ENCODE measurements around the gene VPS13C. TPM values are rescaled to one million over a fixed set of nuclear protein-coding genes. Genes with fewer than 3 reads are reported as not detected.

VPS13C gene
- total RNA-seq, 2 donors from 2014 or later, result 28.7 to 47.2 TPM

DNA sequence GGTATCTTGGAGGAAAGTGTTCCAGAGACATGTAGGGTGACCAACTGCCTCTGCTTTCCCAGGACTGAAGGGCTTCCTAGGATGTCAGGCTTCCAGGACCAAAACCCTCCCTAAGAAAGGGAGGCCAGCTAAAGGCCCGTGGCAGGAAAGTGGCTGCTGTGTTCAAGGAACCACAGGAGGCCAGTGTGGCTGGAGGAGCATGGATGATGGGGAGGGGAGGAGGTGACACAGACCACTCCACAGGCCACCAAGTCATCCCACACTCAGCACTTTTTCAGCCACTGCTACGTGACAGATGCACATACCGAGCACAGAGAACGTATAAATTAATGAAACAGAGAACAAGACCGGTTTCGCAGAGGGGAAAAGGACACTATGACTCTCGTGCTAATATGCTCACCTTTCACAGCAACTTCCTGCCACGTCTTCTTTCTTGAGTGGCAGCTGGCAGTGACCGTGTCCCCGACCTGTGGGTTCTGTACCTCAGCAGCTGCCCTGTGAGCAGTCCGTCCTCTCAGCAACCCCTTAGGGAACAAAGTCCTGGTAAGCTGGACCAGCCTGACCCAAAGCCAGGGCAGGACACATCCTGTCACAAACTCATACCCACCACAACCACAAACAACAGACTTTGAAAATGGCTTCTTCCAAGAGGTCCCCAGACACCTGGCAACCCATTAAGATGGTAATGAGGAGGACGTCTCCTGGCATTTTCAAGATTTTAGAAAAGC is 244.7 kb downstream of the VPS13C start:
- Histone ChIP-seq H3K4me1 (ENCODE audit: control insufficient read depth, insufficient read depth, low read length) (no peaks in the 10 kb centered on the region), H3K27ac (ENCODE audit: low read depth, low read length) (no peak overlapping the region), H3K27me3 (ENCODE audit: control insufficient read depth, insufficient read depth, low read length, poor library complexity, severe bottlenecking) (no peaks in the 10 kb centered on the region), H3K9me3 (ENCODE audit: control insufficient read depth, low read length) (no peaks in the 10 kb centered on the region), H3K36me3 (ENCODE audit: control insufficient read depth, insufficient read depth, low read length) (no peaks in the 10 kb centered on the region), H3K4me3 (ENCODE audit: low read length) (no peak overlapping the region), H3K9ac (ENCODE audit: extremely low read depth, low read length, poor library complexity, severe bottlenecking) (no peak overlapping the region)
- H3K4me3 Mint-ChIP-seq, result no peak overlapping the region
- peaks cover 7% of the 10 kb centered on the region for H3K27me3 Mint-ChIP-seq (ENCODE audit: insufficient read depth)
- peaks cover 4% of the 10 kb centered on the region for H3K4me1 Mint-ChIP-seq
- no peak for DNase-seq
- H3K9me3 Mint-ChIP-seq, result no peaks in the 10 kb centered on the region
- H3K27ac Mint-ChIP-seq, result no peak overlapping the region
- no peaks in the 10 kb centered on the region for H3K36me3 Mint-ChIP-seq (ENCODE audit: low read depth)
- TF ChIP-seq CTCF (conservative IDR thresholded peaks at IDR 0.05), result no peak
- WGBS, 2 experiments (ENCODE audit: insufficient coverage in 1 of 2, insufficient read length in 1 of 2), result 91 to 94% methylated on average over 7 to 12 of the region's 12 CpGs

- TF ChIP-seq CTCF (conservative IDR thresholded peaks at IDR 0.05), result no peak
- Histone ChIP-seq H3K4me1 (ENCODE audit: control insufficient read depth, insufficient read depth, low read length) (no peaks in the 10 kb centered on the region), H3K36me3 (ENCODE audit: control insufficient read depth, insufficient read depth, low read length) (no peaks in the 10 kb centered on the region), H3K9me3 (ENCODE audit: control insufficient read depth, low read length) (no peaks in the 10 kb centered on the region), H3K27ac (ENCODE audit: low read depth, low read length) (no peak overlapping the region), H3K4me3 (ENCODE audit: low read length) (no peak overlapping the region), H3K27me3 (ENCODE audit: control insufficient read depth, insufficient read depth, low read length, poor library complexity, severe bottlenecking) (no peaks in the 10 kb centered on the region), H3K9ac (ENCODE audit: extremely low read depth, low read length, poor library complexity, severe bottlenecking) (no peak overlapping the region)
- H3K4me1 Mint-ChIP-seq, result no peaks in the 10 kb centered on the region
- no peak overlapping the region for H3K27ac Mint-ChIP-seq
- H3K36me3 Mint-ChIP-seq (ENCODE audit: low read depth), result no peaks in the 10 kb centered on the region
- no peaks in the 10 kb centered on the region for H3K9me3 Mint-ChIP-seq
- WGBS, 2 experiments (ENCODE audit: insufficient coverage in 1 of 2, insufficient read length in 1 of 2), result 90 to 92% methylated on average over 6 of the region's 6 CpGs
- no peak for DNase-seq
- H3K27me3 Mint-ChIP-seq (ENCODE audit: insufficient read depth), result peaks cover 3% of the 10 kb centered on the region
- no peak overlapping the region for H3K4me3 Mint-ChIP-seq
These were observed 247.8 kb downstream of the VPS13C start for GRCh38 chr15:61812476-61812875.

GRCh38 chr15:61811952-61812351 is 248.3 kb downstream of the VPS13C start:
- H3K4me1 Mint-ChIP-seq, result no peaks in the 10 kb centered on the region
- Histone ChIP-seq H3K4me3 (ENCODE audit: low read length) (no peak overlapping the region), H3K4me1 (ENCODE audit: control insufficient read depth, insufficient read depth, low read length) (no peaks in the 10 kb centered on the region), H3K9me3 (ENCODE audit: control insufficient read depth, low read length) (no peaks in the 10 kb centered on the region), H3K27ac (ENCODE audit: low read depth, low read length) (no peak overlapping the region), H3K27me3 (ENCODE audit: control insufficient read depth, insufficient read depth, low read length, poor library complexity, severe bottlenecking) (no peaks in the 10 kb centered on the region), H3K9ac (ENCODE audit: extremely low read depth, low read length, poor library complexity, severe bottlenecking) (no peak overlapping the region), H3K36me3 (ENCODE audit: control insufficient read depth, insufficient read depth, low read length) (no peaks in the 10 kb centered on the region)
- no peak overlapping the region for H3K27ac Mint-ChIP-seq
- no peak for TF ChIP-seq CTCF (conservative IDR thresholded peaks at IDR 0.05)
- WGBS, 2 experiments (ENCODE audit: insufficient coverage in 1 of 2, insufficient read length in 1 of 2), result 93% methylated on average over 8 of the region's 8 CpGs
- H3K9me3 Mint-ChIP-seq, result no peaks in the 10 kb centered on the region
- peaks cover 3% of the 10 kb centered on the region for H3K27me3 Mint-ChIP-seq (ENCODE audit: insufficient read depth)
- H3K4me3 Mint-ChIP-seq, result no peak overlapping the region
- H3K36me3 Mint-ChIP-seq (ENCODE audit: low read depth), result no peaks in the 10 kb centered on the region
- no peak for DNase-seq
